ENCODE data around the gene MCRIP1. TPM values are rescaled to one million over a fixed set of nuclear protein-coding genes. Genes with fewer than 3 reads are reported as not detected.
A peak's percentile ranks its signal among the peaks of the same experiment; 100 is the strongest.

MCRIP1 gene
- total and polyA plus RNA-seq, 2 of the 13 experiments (the other 11 are each of a cell fraction or from before 2014, with no cell fraction given): 79.7 to 84.9 TPM

GRCh38 chr17:81833160-81833920 is at the start of gene MCRIP1 (continued):
- TF ChIP-seq ZNF646 (CRISPR knock-in tag; IDR thresholded peaks at IDR 0.05) (no peak), ZNF766 (CRISPR knock-in tag; IDR thresholded peaks at IDR 0.05; ENCODE audit: borderline replicate concordance) (peak; percentile 81; the same call in 1 of the 2 replicates), SIX1 (CRISPR knock-in tag; IDR thresholded peaks at IDR 0.05; ENCODE audit: borderline replicate concordance) (peak; percentile 26; the same call in 1 of the 2 replicates), DRAP1 (CRISPR knock-in tag; IDR thresholded peaks at IDR 0.05) (peak; percentile 41; the same call in 1 of the 2 replicates), KLF11 (CRISPR knock-in tag; IDR thresholded peaks at IDR 0.05) (no peak), ZMAT5 (CRISPR knock-in tag; IDR thresholded peaks at IDR 0.05; ENCODE audit: borderline replicate concordance, low read depth) (no peak), ZMYM3 (CRISPR knock-in tag; IDR thresholded peaks at IDR 0.05) (no peak), ZNF550 (CRISPR knock-in tag; IDR thresholded peaks at IDR 0.05; ENCODE audit: borderline replicate concordance) (peak; percentile 92; the same call in 1 of the 2 replicates), ZHX2 (IDR thresholded peaks at IDR 0.05; ENCODE audit: low read depth) (peak; percentile 67; the same call in 1 of the 2 replicates), ZHX2 (CRISPR knock-in tag; IDR thresholded peaks at IDR 0.05; ENCODE audit: borderline replicate concordance) (no peak), AKAP8 (CRISPR knock-in tag; IDR thresholded peaks at IDR 0.05) (peak; percentile 92), ZNF7 (CRISPR knock-in tag; IDR thresholded peaks at IDR 0.05) (no peak), RBM22 (optimal IDR thresholded peaks at IDR 0.05; ENCODE audit: low read length) (no peak), HNRNPK (IDR thresholded peaks at IDR 0.05; ENCODE audit: low read depth, low read length, poor library complexity, severe bottlenecking) (no peak)
